ENCODE results near the gene ABRAXAS1.

- TF ChIP-seq EZH2 (IDR thresholded peaks at IDR 0.05; ENCODE audit: borderline replicate concordance, control insufficient read depth, low read depth, low read length), result no peak
- TF ChIP-seq MTA3 (IDR thresholded peaks at IDR 0.05; ENCODE audit: borderline replicate concordance, low read length), result no peak
- no peak for TF ChIP-seq ZNF217 (IDR thresholded peaks at IDR 0.05)
- TF ChIP-seq ZNF24 (IDR thresholded peaks at IDR 0.05), result no peak
- no peak for TF ChIP-seq ZNF384 (IDR thresholded peaks at IDR 0.05; ENCODE audit: borderline replicate concordance, low read depth, low read length)
- TF ChIP-seq JUND (IDR thresholded peaks at IDR 0.05; ENCODE audit: low read depth, low read length), result no peak
- TF ChIP-seq EP300 (IDR thresholded peaks at IDR 0.05; ENCODE audit: borderline replicate concordance in 1 of 2, control insufficient read depth in 1 of 2, low read depth in 2 of 2, low read length in 2 of 2), result no peak
These were observed 20.1 kb upstream of the ABRAXAS1 start for GRCh38 chr4:83504996-83505395.
